HEK293 (cell line): ENCODE measurements around the gene ZNF630.
"Not testable (repeated sequence)": the region's sequence is repeated elsewhere in the genome, so short reads cannot be mapped to it uniquely, and the experiment has no call there.

ENCODE experiments used
- CTCF ChIA-PET: fragments of 350-600 bp; formaldehyde crosslinking; extraction: SDS; loops from one replicate; lab custom pipeline; 2021; ENCODE audit warnings: antibody characterized with exemption; lab: Yijun Ruan, JAX
- POLR2A ChIA-PET: fragments of 300-600 bp; formaldehyde crosslinking; extraction: SDS; loops from one replicate; lab custom pipeline; 2020; ENCODE audit warnings: antibody characterized with exemption, inconsistent platforms; lab: Yijun Ruan, JAX
- H3K27ac ChIP-seq: fragments of 200-500 bp; sonication (Bioruptor generic); 2 replicates; pipeline ENCODE4 v1.5.1; 2014; ENCODE audit warnings: low read depth, low read length, control low read depth, inconsistent platforms; ENCODE audit errors: extremely low read depth
- H3K36me3 ChIP-seq, 2 experiments: fragments of 200-500 bp in 1 of 2; sonication (Bioruptor generic) in 1 of 2; 1 replicate in 1 of 2; 2 replicates in 1 of 2; pipeline ENCODE4 v1.5.1; 2014 to 2017; ENCODE audit warnings: inconsistent platforms in 2 of 2, low read length in 2 of 2; ENCODE audit not compliant: control insufficient read depth in 2 of 2, insufficient read depth in 1 of 2
- H3K4me1 ChIP-seq: fragments of 200-500 bp; sonication (Bioruptor generic); 2 replicates; pipeline ENCODE4 v1.5.1; 2014; ENCODE audit warnings: mild to moderate bottlenecking, low read length, inconsistent platforms; ENCODE audit not compliant: control insufficient read depth, insufficient read depth
- H3K4me3 ChIP-seq: 2 replicates; pipeline ENCODE4 v1.5.1; 2011; ENCODE audit warnings: low read depth, mild to moderate bottlenecking, control low read depth, low read length, moderate library complexity
- H3K9me3 ChIP-seq: fragments of 200-500 bp; sonication (Bioruptor generic); 2 replicates; pipeline ENCODE4 v1.5.1; 2014; ENCODE audit warnings: low read depth, low read length, inconsistent platforms; ENCODE audit not compliant: control insufficient read depth, insufficient read depth
- HIC1 ChIP-seq: fragments of 450-650 bp; formaldehyde crosslinking; IDR thresholded peaks from 2 replicates; pipeline ENCODE4 v1.5.1; 2016; ENCODE audit warnings: missing biosample characterization, missing genetic modification characterization
- IKZF3 ChIP-seq: fragments of 450-650 bp; IDR thresholded peaks from 2 replicates; pipeline ENCODE4 v1.5.0; 2018; ENCODE audit warnings: missing biosample characterization, mild to moderate bottlenecking, missing genetic modification characterization, moderate library complexity
- INSM2 ChIP-seq: fragments of 450-650 bp; formaldehyde crosslinking; IDR thresholded peaks from 2 replicates; pipeline ENCODE4 v1.5.1; 2016; ENCODE audit warnings: missing biosample characterization, missing genetic modification characterization
- SCRT2 ChIP-seq: fragments of 450-650 bp; formaldehyde crosslinking; IDR thresholded peaks from 2 replicates; pipeline ENCODE4 v1.5.1; 2016; ENCODE audit warnings: missing biosample characterization, missing genetic modification characterization
- WT1 ChIP-seq: fragments of 450-650 bp; formaldehyde crosslinking; IDR thresholded peaks from 2 replicates; pipeline ENCODE4 v1.5.1; 2016; ENCODE audit warnings: missing biosample characterization, missing genetic modification characterization
- ZEB2 ChIP-seq: fragments of 450-650 bp; formaldehyde crosslinking; IDR thresholded peaks from 2 replicates; pipeline ENCODE4 v1.5.1; 2016; ENCODE audit warnings: missing biosample characterization, missing genetic modification characterization
- ZFP69B ChIP-seq: fragments of 450-650 bp; formaldehyde crosslinking; IDR thresholded peaks from 2 replicates; pipeline ENCODE4 v1.5.1; 2016; ENCODE audit warnings: missing biosample characterization, missing genetic modification characterization
- ZNF114 ChIP-seq: fragments of 450-650 bp; formaldehyde crosslinking; IDR thresholded peaks from 2 replicates; pipeline ENCODE4 v1.5.0; 2017; ENCODE audit warnings: missing biosample characterization, missing genetic modification characterization
- ZNF18 ChIP-seq: fragments of 450-650 bp; formaldehyde crosslinking; IDR thresholded peaks from 2 replicates; pipeline ENCODE4 v1.5.1; 2016; ENCODE audit warnings: missing biosample characterization, missing genetic modification characterization
- ZNF223 ChIP-seq: fragments of 450-650 bp; formaldehyde crosslinking; IDR thresholded peaks from 2 replicates; pipeline ENCODE4 v1.5.1; 2016; ENCODE audit warnings: missing biosample characterization, missing genetic modification characterization
- ZNF350 ChIP-seq: fragments of 450-650 bp; formaldehyde crosslinking; IDR thresholded peaks from 2 replicates; pipeline ENCODE4 v1.5.0; 2017; ENCODE audit warnings: missing biosample characterization, mild to moderate bottlenecking, missing genetic modification characterization
- ZNF404 ChIP-seq: fragments of 450-650 bp; formaldehyde crosslinking; IDR thresholded peaks from 2 replicates; pipeline ENCODE4 v1.5.1; 2017; ENCODE audit warnings: missing biosample characterization, missing genetic modification characterization
- ZNF488 ChIP-seq: fragments of 450-650 bp; formaldehyde crosslinking; IDR thresholded peaks from 2 replicates; pipeline ENCODE4 v1.5.1; 2016; ENCODE audit warnings: missing biosample characterization, missing genetic modification characterization
- ZNF530 ChIP-seq: fragments of 450-650 bp; formaldehyde crosslinking; IDR thresholded peaks from 2 replicates; pipeline ENCODE4 v1.5.1; 2016; ENCODE audit warnings: low read depth, missing biosample characterization, missing genetic modification characterization
- ZNF623 ChIP-seq: fragments of 450-650 bp; formaldehyde crosslinking; IDR thresholded peaks from 2 replicates; pipeline ENCODE4 v1.5.1; 2016; ENCODE audit warnings: missing biosample characterization, missing genetic modification characterization
- ZNF654 ChIP-seq: fragments of 450-650 bp; formaldehyde crosslinking; IDR thresholded peaks from 2 replicates; pipeline ENCODE4 v1.5.1; 2016; ENCODE audit warnings: low read depth, missing biosample characterization, missing genetic modification characterization
- ZNF664 ChIP-seq: fragments of 450-650 bp; formaldehyde crosslinking; IDR thresholded peaks from 2 replicates; pipeline ENCODE4 v1.5.1; 2016; ENCODE audit warnings: missing biosample characterization, missing genetic modification characterization
- ZNF670 ChIP-seq: fragments of 450-650 bp; formaldehyde crosslinking; IDR thresholded peaks from 2 replicates; pipeline ENCODE4 v1.5.1; 2016; ENCODE audit warnings: missing biosample characterization, missing genetic modification characterization, low read depth

Gene ZNF630

GRCh38 chrX:48092558-48092957, 21.1 kb upstream of the ZNF630 start:
- H3K4me3 ChIP-seq, H3K9me3 ChIP-seq, POLR2A ChIA-PET, H3K27ac ChIP-seq, H3K36me3 ChIP-seq, CTCF ChIA-PET, H3K4me1 ChIP-seq: not testable (repeated sequence)

GRCh38 chrX:48090123-48090522, 18.7 kb upstream of the ZNF630 start:
- H3K27ac ChIP-seq, result no peak overlapping the region
- CTCF ChIA-PET, result no interaction called here
- TF ChIP-seq INSM2 (tag by site-specific recombination) (no peak), ZNF350 (tag by site-specific recombination) (no peak), ZNF18 (tag by site-specific recombination) (no peak), ZNF623 (tag by site-specific recombination) (no peak), ZNF530 (tag by site-specific recombination) (no peak), IKZF3 (tag by site-specific recombination) (no peak), ZEB2 (tag by site-specific recombination) (no peak), ZNF488 (tag by site-specific recombination) (no peak), ZNF664 (tag by site-specific recombination) (no peak), HIC1 (tag by site-specific recombination) (no peak), ZNF670 (tag by site-specific recombination) (no peak), ZNF654 (tag by site-specific recombination) (no peak), ZNF404 (tag by site-specific recombination) (no peak), ZNF223 (tag by site-specific recombination) (no peak), SCRT2 (tag by site-specific recombination) (no peak), WT1 (tag by site-specific recombination) (no peak), ZNF114 (tag by site-specific recombination) (no peak), ZFP69B (no peak)
- TF ChIP-seq, all 188 proteins: peak for 0
- H3K4me1 ChIP-seq, result no peaks in the 10 kb centered on the region
- H3K36me3 ChIP-seq, result no peaks in the 10 kb centered on the region
- no peak overlapping the region for H3K4me3 ChIP-seq
- POLR2A ChIA-PET, result no interaction called here
- H3K9me3 ChIP-seq, result no peaks in the 10 kb centered on the region
